Measurements from ENCODE around the gene FAAP100.

DNA sequence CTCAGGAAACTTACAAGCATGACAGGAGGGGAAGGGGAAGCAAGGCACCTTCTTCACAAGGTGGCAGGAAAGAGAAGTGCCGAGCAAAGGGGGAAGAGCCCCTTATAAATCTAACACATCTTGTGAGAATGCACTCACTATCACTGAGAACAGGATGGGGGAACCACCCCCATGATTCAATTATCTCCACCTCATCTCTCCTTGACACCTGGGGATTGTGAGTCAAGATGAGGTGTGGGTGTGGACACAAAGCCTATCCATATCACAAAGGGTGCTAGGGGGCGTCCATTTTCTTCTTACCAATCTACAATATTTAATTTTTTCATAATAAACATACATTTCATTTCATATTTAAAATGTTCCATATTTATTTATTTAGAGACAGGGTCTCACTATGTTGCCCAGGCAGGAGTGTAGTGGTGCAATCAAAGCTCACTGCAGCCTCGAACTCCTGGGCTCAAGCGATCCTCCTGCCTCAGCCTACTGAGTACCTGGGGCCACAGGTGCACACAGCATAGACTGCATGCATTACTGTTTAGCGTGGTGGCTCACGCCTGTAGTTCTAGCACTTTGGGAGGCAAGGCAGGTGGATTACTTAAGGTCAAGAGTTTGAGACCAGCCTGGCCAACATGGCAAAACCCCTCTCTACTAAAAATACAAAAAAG lies 26.5 kb upstream of the FAAP100 start:
- TF ChIP-seq, protein P1, sequence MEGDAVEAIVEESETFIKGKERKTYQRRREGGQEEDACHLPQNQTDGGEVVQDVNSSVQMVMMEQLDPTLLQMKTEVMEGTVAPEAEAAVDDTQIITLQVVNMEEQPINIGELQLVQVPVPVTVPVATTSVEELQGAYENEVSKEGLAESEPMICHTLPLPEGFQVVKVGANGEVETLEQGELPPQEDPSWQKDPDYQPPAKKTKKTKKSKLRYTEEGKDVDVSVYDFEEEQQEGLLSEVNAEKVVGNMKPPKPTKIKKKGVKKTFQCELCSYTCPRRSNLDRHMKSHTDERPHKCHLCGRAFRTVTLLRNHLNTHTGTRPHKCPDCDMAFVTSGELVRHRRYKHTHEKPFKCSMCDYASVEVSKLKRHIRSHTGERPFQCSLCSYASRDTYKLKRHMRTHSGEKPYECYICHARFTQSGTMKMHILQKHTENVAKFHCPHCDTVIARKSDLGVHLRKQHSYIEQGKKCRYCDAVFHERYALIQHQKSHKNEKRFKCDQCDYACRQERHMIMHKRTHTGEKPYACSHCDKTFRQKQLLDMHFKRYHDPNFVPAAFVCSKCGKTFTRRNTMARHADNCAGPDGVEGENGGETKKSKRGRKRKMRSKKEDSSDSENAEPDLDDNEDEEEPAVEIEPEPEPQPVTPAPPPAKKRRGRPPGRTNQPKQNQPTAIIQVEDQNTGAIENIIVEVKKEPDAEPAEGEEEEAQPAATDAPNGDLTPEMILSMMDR (IDR thresholded peaks at IDR 0.05; ENCODE audit: poor library complexity) = no peak
- no peak for TF ChIP-seq EZH2 (IDR thresholded peaks at IDR 0.05; ENCODE audit: borderline replicate concordance)

Data from hepatocyte (in vitro differentiated cells).